HepG2 (cell line): ENCODE measurements around the gene GBX1. TPM values are rescaled to one million over a fixed set of nuclear protein-coding genes. Genes with fewer than 3 reads are reported as not detected.

ENCODE experiments used
- ATAC-seq: fragments of 200-7000 bp; cut with Tn5 transposase; 3 replicates; pipeline ENCODE4 v1.9.1; 2020; ENCODE audit warnings: mild to moderate bottlenecking, moderate library complexity
- BruUV-seq: library from RNA; stranded (reverse); fragments of 400-500 nt; replicated peaks from 2 replicates; lab custom pipeline; 2021; lab: Mats Ljungman, UMichigan
- CTCF ChIA-PET: fragments of 300-600 bp; formaldehyde crosslinking; extraction: SDS; loops from one replicate; lab custom pipeline; 2021; ENCODE audit warnings: low total read pairs, inconsistent platforms, low intra/inter-chr PET ratio; lab: Yijun Ruan, JAX
- POLR2A ChIA-PET: fragments of 350-600 bp; sonication (Branson Sonifier 250); formaldehyde crosslinking; loops from one replicate; lab custom pipeline; 2020; ENCODE audit warnings: antibody characterized with exemption, inconsistent platforms; lab: Yijun Ruan, JAX
- DNase-seq: peaks from one replicate; pipeline ENCODE4 v3.0.0-alpha.2; 2015; ENCODE audit warnings: low spot score
- FAIRE-seq: peaks from 3 replicates; lab custom pipeline; 2011; peaks lifted over from hg19 to GRCh38; lab: Jason Lieb, UNC
- H2AFZ ChIP-seq: one replicate; pipeline ENCODE4 v1.6.1; 2011; ENCODE audit warnings: low read length, inconsistent platforms
- H3K27ac ChIP-seq: fragments of 300-600 bp; 3 replicates; pipeline ENCODE4 v1.8.0; 2011; ENCODE audit warnings: mixed run types, mild to moderate bottlenecking, mixed read lengths, low read length, inconsistent platforms; ENCODE audit not compliant: insufficient read depth; ENCODE audit errors: extremely low read length
- H3K27me3 ChIP-seq, 2 experiments: fragments of 200-600 bp in 1 of 2; 2 replicates in 1 of 2; 3 replicates in 1 of 2; pipeline versions ENCODE4 v1.6.0 to v1.8.0; 2011; ENCODE audit warnings: low read length in 2 of 2, mild to moderate bottlenecking in 2 of 2, moderate library complexity in 2 of 2, inconsistent platforms in 1 of 2; ENCODE audit not compliant: insufficient read depth in 2 of 2, control insufficient read depth in 1 of 2
- H3K36me3 ChIP-seq, 2 experiments: fragments of 200-600 bp in 1 of 2; replicated peaks in 1 of 2; 2 replicates in 1 of 2; 3 replicates in 1 of 2; pipeline versions ENCODE4 v1.5.1 to v1.8.0; 2011; ENCODE audit warnings: low read length in 2 of 2, inconsistent platforms in 1 of 2; ENCODE audit not compliant: insufficient read depth in 2 of 2, control insufficient read depth in 1 of 2
- H3K4me1 ChIP-seq: 2 replicates; pipeline ENCODE4 v1.5.1; 2012; ENCODE audit warnings: low read length, inconsistent platforms; ENCODE audit not compliant: insufficient read depth
- H3K4me2 ChIP-seq: 2 replicates; pipeline ENCODE4 v1.6.0; 2011; ENCODE audit warnings: low read depth, low read length, inconsistent platforms
- H3K4me3 ChIP-seq, 3 experiments: fragments of 200-600 bp in 1 of 3; sonication (generic), shearing (Covaris generic) in 1 of 3; replicated peaks in 1 of 3; 2 replicates each; pipeline ENCODE4 v1.5.1; 2011 to 2016; ENCODE audit warnings: low read length in 3 of 3, inconsistent platforms in 2 of 3, low read depth in 2 of 3, mild to moderate bottlenecking in 2 of 3, control low read depth in 1 of 3, mixed read lengths in 1 of 3; ENCODE audit not compliant: insufficient read depth in 1 of 3
- H3K79me2 ChIP-seq: one replicate; pipeline ENCODE4 v1.6.1; 2011; ENCODE audit warnings: low read length, inconsistent platforms; ENCODE audit not compliant: insufficient read depth
- H3K9ac ChIP-seq: 2 replicates; pipeline ENCODE4 v1.6.0; 2011; ENCODE audit warnings: mild to moderate bottlenecking, low read depth, low read length, inconsistent platforms; ENCODE audit not compliant: insufficient read depth
- H3K9me3 ChIP-seq: 2 replicates; pipeline ENCODE4 v1.5.1; 2012; ENCODE audit warnings: mild to moderate bottlenecking, low read length
- H4K20me1 ChIP-seq: 2 replicates; pipeline ENCODE4 v1.6.0; 2011; ENCODE audit warnings: inconsistent platforms, mild to moderate bottlenecking, low read length, moderate library complexity; ENCODE audit not compliant: insufficient read depth
- ATF1 ChIP-seq: IDR thresholded peaks from 2 replicates; pipeline ENCODE4 v1.6.1; 2016; ENCODE audit warnings: mild to moderate bottlenecking, control low read depth
- CERS6 ChIP-seq: sonication (generic); formaldehyde crosslinking; IDR thresholded peaks from 2 replicates; pipeline ENCODE4 v1.5.0; 2020; ENCODE audit warnings: missing genetic modification reagents
- ERF ChIP-seq: IDR thresholded peaks from 2 replicates; pipeline ENCODE4 v1.6.1; 2018; ENCODE audit warnings: missing biosample characterization, missing genetic modification reagents
- GMEB2 ChIP-seq: IDR thresholded peaks from 2 replicates; pipeline ENCODE4 v1.6.1; 2016; ENCODE audit warnings: missing biosample characterization, missing genetic modification reagents, low read depth
- KLF15 ChIP-seq: sonication (generic); formaldehyde crosslinking; IDR thresholded peaks from 2 replicates; pipeline ENCODE4 v1.8.1; 2023; ENCODE audit warnings: borderline replicate concordance, mild to moderate bottlenecking, inconsistent platforms, missing genetic modification reagents, mixed read lengths
- MEIS2 ChIP-seq: sonication (generic); formaldehyde crosslinking; IDR thresholded peaks from 2 replicates; pipeline ENCODE4 v1.9.0; 2021; ENCODE audit warnings: mild to moderate bottlenecking, missing genetic modification reagents
- MIER2 ChIP-seq: IDR thresholded peaks from 2 replicates; pipeline ENCODE4 v1.6.1; 2016; ENCODE audit warnings: missing biosample characterization, missing genetic modification reagents
- PATZ1 ChIP-seq: sonication (generic); formaldehyde crosslinking; IDR thresholded peaks from 2 replicates; pipeline ENCODE4 v1.4.0; 2020; ENCODE audit warnings: missing genetic modification reagents
- PCBP1 ChIP-seq: fragments of 200-400 bp; formaldehyde crosslinking; IDR thresholded peaks from 2 replicates; pipeline ENCODE4 v1.6.1; 2017; ENCODE audit warnings: mild to moderate bottlenecking, low read depth, low read length, borderline replicate concordance
- THYN1 ChIP-seq: sonication (generic); formaldehyde crosslinking; IDR thresholded peaks from 2 replicates; pipeline ENCODE4 v1.8.1; 2023; ENCODE audit warnings: low read depth, mild to moderate bottlenecking, moderate library complexity, missing genetic modification reagents, borderline replicate concordance
- XBP1 ChIP-seq: sonication (generic); formaldehyde crosslinking; IDR thresholded peaks from 2 replicates; pipeline ENCODE4 v1.5.0; 2020; ENCODE audit warnings: missing genetic modification reagents
- ZKSCAN8 ChIP-seq: IDR thresholded peaks from 2 replicates; pipeline ENCODE4 v1.6.1; 2016; ENCODE audit warnings: borderline replicate concordance, missing genetic modification reagents, missing compliant biosample characterization
- ZNF563 ChIP-seq: sonication (generic); formaldehyde crosslinking; IDR thresholded peaks from 2 replicates; pipeline ENCODE4 v1.8.0; 2022; ENCODE audit warnings: mild to moderate bottlenecking, moderate library complexity, missing genetic modification reagents
- ZNF577 ChIP-seq: sonication (generic); formaldehyde crosslinking; IDR thresholded peaks from 2 replicates; pipeline ENCODE4 v1.4.0; 2020; ENCODE audit warnings: mild to moderate bottlenecking, low read depth, missing genetic modification reagents, borderline replicate concordance
- ZNF674 ChIP-seq: sonication (generic); formaldehyde crosslinking; IDR thresholded peaks from 2 replicates; pipeline ENCODE4 v1.5.0; 2020; ENCODE audit warnings: low read depth, mild to moderate bottlenecking, missing genetic modification reagents
- ZNF691 ChIP-seq: sonication (generic); formaldehyde crosslinking; IDR thresholded peaks from 2 replicates; pipeline ENCODE4 v1.4.0; 2020; ENCODE audit warnings: missing genetic modification reagents, low read depth, mild to moderate bottlenecking, borderline replicate concordance
- ZNF768 ChIP-seq: sonication (generic); formaldehyde crosslinking; IDR thresholded peaks from 2 replicates; pipeline ENCODE4 v1.4.0; 2020; ENCODE audit warnings: missing genetic modification reagents
- ZSCAN21 ChIP-seq: sonication (generic); formaldehyde crosslinking; IDR thresholded peaks from 2 replicates; pipeline ENCODE4 v1.8.0; 2022; ENCODE audit warnings: mild to moderate bottlenecking, missing genetic modification reagents, moderate library complexity, borderline replicate concordance
- WGBS: methylation state at CpG from one replicate; pipeline ENCODE4 v1.1.6; 2017; ENCODE audit warnings: low lambda C conversion rate; 5-methylcytosine and 5-hydroxymethylcytosine counted together
- in situ Hi-C: cut with HindIII; loops from 2 replicates; pipeline ENCODE4 v1.10.0; 2017; ENCODE audit warnings: low pct_unique_long_range_greater_than_20kb; ENCODE audit not compliant: extremely low pct_ligation_motif_present
- intact Hi-C: fragments of 100-400 bp; cut with micrococcal nuclease; formaldehyde crosslinking; loops from one replicate; pipeline ENCODE4 v1.10.0; 2022; ENCODE audit not compliant: unreplicated experiment
- polyA plus RNA-seq, 8 experiments: library from polyadenylated mRNA; depleted of rRNA in 3 of 8; stranded (reverse) in 7 of 8; unstranded in 1 of 8; fragments of >200 nt; fragmentation: Illumina TruSeq in 4 of 8; extraction: Trizol in 4 of 8; gene quantifications; 2 replicates each; pipeline versions ENCODE4 v1.2.1 to v1.2.3, GENCODE V29; 2011 to 2016; ENCODE audit warnings: low read depth in 4 of 8, missing spikeins in 1 of 8, mixed read lengths in 1 of 8; ENCODE audit not compliant: insufficient read depth in 1 of 8
- total RNA-seq, 5 experiments: library from RNA; depleted of rRNA; stranded (reverse); fragments of >200 nt; fragmentation: Illumina TruSeq; extraction: Trizol; gene quantifications; 2 replicates each; pipeline ENCODE4 v1.2.3, GENCODE V29; 2016; ENCODE audit warnings: low read depth in 1 of 5
- TF ChIP-seq, protein P1 (sequence below): fragments of 450-650 bp; IDR thresholded peaks from 2 replicates; pipeline ENCODE4 v1.6.1; 2017

The GBX1 gene
- total and polyA plus RNA-seq, 2 of the 13 experiments (the other 11 are each of a cell fraction or from before 2014, with no cell fraction given): not detected

DNA sequence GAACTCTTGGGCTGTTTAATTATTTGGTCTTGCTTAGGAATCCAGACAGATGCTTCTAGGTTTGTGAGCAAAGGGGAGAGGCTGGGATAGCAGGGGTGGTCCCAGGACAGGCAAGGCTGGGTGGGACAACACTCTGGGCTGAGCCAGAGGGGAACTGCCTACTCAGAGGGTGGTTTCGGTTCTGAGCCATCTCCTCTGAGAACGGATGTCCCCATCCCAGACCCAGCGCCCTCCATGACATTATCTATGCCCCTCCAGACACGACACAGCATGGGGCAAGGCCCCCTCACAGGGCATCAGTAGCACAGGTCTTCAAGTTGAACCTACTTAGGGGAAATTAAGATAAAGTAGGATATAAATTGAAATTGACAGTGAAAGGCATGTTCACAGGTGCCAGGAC lies 12.5 kb upstream of the GBX1 start:
- H3K9ac ChIP-seq: no peak overlapping the region
- TF ChIP-seq ATF1 (CRISPR knock-in tag) (no peak), PCBP1 (no peak), ERF (CRISPR knock-in tag) (no peak), ZNF768 (CRISPR knock-in tag) (no peak), GMEB2 (CRISPR knock-in tag) (no peak), MIER2 (no peak), ZNF674 (CRISPR knock-in tag) (no peak), CERS6 (CRISPR knock-in tag) (no peak), ZNF577 (CRISPR knock-in tag) (no peak), KLF15 (no peak), XBP1 (no peak), ZNF691 (no peak), THYN1 (CRISPR knock-in tag) (no peak), ZSCAN21 (CRISPR knock-in tag) (no peak), ZKSCAN8 (CRISPR knock-in tag) (no peak), MEIS2 (CRISPR knock-in tag) (no peak), PATZ1 (CRISPR knock-in tag) (no peak), ZNF563 (CRISPR knock-in tag) (no peak)
- TF ChIP-seq, protein P1, sequence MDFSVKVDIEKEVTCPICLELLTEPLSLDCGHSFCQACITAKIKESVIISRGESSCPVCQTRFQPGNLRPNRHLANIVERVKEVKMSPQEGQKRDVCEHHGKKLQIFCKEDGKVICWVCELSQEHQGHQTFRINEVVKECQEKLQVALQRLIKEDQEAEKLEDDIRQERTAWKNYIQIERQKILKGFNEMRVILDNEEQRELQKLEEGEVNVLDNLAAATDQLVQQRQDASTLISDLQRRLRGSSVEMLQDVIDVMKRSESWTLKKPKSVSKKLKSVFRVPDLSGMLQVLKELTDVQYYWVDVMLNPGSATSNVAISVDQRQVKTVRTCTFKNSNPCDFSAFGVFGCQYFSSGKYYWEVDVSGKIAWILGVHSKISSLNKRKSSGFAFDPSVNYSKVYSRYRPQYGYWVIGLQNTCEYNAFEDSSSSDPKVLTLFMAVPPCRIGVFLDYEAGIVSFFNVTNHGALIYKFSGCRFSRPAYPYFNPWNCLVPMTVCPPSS: no peak
- TF ChIP-seq, all 625 proteins: peak for 0
- no peak for FAIRE-seq
- Histone ChIP-seq H3K79me2 (no peaks in the 10 kb centered on the region), H2AFZ (no peak overlapping the region), H3K4me1 (no peaks in the 10 kb centered on the region), H3K27me3 (peaks cover 2 to 58% of the 10 kb centered on the region in 2 experiments; a peak in 3 of 5 replicates), H3K4me3 (no peak overlapping the region), H3K36me3 (no peaks in the 10 kb centered on the region), H3K9me3 (no peaks in the 10 kb centered on the region), H4K20me1 (no peaks in the 10 kb centered on the region), H3K4me2 (no peak overlapping the region), H3K27ac (no peak overlapping the region)
- DNase-seq: no peak
- POLR2A ChIA-PET: no interaction called here
- no TSS peak for BruUV-seq
- in situ Hi-C loops (no loop called here), intact Hi-C loops (loop anchor here (10.0 kb wide), 1 partner anchor 125 kb away; no protein-coding TSS in a partner anchor)
- no peak for ATAC-seq
- WGBS: 4% methylated on average over 4 of the region's 4 CpGs
- CTCF ChIA-PET: no interaction called here
